Stimulated activated CD4-positive, alpha-beta T cell treated with anti-CD3 and anti-CD28 coated beads, Interleukin-4, amount 100 ng/mL, for 48 hours (primary cell): Measurements from ENCODE around the gene FCN3.
"Not testable (repeated sequence)": the region's sequence is repeated elsewhere in the genome, so short reads cannot be mapped to it uniquely, and the experiment has no call there.

Source experiments
- DNase-seq, 2 donors: peaks; one replicate each; pipeline ENCODE4 v3.0.0-alpha.2; 2020; ENCODE audit warnings: low read depth in 2 of 2

FCN3 gene

DNA sequence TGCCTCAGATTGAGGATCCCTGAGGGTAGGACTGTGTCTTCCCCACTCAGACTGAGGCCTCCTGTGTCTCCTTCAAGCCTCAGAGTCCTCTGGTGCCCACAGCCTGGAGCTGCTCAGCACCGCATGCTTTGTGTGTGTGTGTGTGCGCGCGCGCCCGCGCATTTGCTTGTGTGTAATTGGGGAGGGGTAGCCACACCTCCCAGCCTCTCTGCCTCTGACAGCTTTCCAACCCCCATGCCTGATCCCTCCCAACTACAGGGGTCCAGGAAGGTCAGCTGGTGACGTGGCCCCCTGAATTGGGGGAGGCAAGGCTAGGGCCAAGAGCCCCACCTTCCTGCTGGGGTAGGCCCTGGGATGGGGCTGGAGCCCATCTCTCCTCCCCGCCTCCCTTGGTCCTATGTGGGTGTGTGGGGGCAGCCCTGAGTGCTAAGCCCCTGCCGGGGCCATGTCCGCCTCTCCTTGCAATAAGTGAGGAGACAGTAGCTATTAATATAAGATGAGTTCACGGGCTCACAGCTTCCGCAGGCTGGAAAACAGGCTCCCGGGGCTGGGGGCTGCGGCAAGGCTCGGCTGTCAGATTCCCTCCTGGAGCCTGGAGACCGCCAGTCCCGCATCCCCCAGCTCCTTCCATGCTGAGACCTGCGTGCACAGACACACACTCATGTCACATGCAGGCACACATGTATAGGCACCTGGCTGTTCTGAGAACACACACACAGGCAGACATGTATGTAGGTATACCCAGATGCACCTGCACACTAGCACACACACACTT is 24.8 kb upstream of the FCN3 start:
- DNase-seq: no peak

DNA sequence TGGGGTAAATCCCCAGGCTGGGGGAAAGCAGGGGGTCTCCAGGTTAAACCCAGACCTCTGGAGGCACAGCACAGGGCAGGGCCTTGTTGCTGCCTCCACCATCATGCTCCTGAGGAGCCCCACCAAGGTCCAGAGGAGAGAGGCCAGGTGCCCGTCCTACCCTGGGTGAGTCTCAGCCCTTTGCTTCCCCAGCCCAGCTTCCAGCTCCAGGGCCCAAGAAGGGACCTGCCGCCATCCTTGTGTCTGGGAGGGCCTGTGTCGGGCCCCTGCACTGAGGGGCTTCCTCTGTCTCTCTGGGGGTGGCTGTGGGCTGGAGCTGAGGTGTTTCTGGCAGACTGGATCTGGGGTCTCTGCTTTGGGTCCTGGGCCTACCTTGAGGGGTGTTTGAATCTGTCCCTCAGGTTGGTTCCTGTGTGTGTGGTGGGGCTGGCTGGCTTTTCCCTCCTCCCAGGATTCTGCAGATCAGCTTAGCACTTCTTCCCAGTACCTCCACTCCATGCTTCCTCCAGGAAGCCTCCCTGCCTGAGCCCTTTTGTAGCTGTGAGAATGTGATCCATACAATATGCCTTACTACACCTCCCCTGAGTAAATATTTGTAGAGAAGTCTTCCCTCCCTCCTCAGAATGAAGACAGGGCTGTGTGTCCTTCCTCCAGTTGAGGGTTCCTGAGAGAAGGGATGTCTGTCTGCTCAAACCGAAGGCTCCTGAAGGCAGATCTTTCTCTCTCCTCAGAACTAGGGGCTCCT is 24.0 kb upstream of the FCN3 start:
- DNase-seq: no peak

GRCh38 chr1:27397749-27398148 is 23.1 kb upstream of the FCN3 start:
- no peak for DNase-seq

DNA sequence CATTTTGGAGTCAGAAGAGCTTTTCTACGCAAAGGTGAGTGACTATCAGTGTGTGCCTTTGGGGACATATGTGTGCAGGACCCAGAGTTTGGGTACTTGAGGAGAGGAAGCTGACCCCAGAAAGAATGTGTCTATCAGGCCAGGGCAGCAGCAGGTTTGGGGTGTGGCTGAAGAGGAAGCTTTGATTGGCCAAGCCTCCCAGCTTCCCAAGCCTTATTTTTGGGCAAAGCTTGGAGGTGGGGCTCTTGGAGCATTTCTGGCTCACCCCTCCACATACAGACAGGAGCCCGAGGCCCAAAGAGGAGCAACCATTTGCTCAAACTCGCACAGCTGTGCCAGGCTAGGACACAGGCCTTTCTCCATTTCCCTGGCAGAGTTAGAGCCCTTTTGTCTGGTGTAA is 22.5 kb upstream of the FCN3 start:
- no peak for DNase-seq

- DNase-seq: peak; percentile 69 to 73
Measured at GRCh38 chr1:27395441-27396195, 21.0 kb upstream of the FCN3 start.

DNA sequence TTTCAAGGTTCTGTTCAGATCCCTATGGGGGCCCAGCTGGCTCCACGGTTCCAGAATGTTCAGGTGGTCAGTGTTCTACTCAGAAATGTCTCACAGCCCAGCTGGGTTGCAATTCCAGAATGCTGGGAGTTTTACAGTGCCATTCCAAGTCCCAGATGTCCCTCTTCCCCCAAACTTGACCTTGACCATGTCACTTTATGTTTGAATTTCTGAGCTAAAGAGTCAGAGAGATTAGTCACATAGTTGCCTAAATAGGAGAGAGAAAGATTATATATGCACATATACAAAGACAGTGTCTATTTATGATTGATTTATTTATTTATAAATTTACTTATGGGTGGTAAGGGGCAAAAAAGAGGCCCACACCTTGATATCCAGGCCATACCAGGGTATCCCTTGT is 20.3 kb upstream of the FCN3 start:
- DNase-seq: no peak

- DNase-seq: no peak
Measured at GRCh38 chr1:27394282-27394658, 19.6 kb upstream of the FCN3 start.

GRCh38 chr1:27393641-27394281 is 19.1 kb upstream of the FCN3 start:
- no peak for DNase-seq

GRCh38 chr1:27392778-27393635 is 18.4 kb upstream of the FCN3 start:
- DNase-seq: no peak

DNA sequence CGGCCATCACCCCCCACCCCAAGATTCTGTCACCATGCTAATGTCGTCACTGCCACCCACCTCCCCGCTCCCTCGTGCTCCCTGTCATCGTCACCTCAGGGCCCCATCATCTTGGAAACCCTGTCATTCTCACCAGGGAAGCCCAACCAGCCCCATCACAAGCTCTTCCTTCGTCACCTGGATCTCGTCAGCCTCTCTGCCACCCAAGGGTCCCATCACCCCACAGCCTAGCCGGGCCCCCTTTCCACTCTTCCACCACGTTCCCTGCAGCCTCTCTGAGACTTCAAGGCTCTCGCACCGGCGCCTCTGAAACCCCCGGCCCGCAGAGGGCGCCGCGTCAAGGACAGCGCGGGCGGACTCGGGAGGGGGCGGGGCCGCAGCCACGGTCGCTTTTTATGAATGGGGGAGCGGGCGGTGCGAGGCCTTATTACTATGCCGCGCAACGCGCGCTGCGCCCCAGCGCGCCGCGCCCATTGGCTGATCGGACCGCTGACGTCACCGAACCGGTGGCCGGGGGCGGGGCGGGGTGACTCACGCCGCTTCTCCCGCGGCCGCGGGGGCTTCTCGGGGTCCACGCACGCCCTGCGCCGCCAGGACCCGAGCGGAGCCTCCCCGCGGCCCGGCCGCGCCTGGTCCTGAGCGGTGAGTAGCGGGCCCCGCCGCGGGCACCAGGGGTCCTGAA is 17.6 kb upstream of the FCN3 start, which contains the start of gene GPR3:
Gene GPR3, plus strand, starts transcription at position 527 of the 682 bp plus-strand sequence. CDS start 1,177 bp downstream, outside the sequence.
- DNase-seq: peak; percentile 92 to 95

GRCh38 chr1:27391511-27392095 is 17.0 kb upstream of the FCN3 start:
- DNase-seq: no peak

- DNase-seq: peak; percentile 64 to 70
Measured at GRCh38 chr1:27388337-27389005, 13.8 kb upstream of the FCN3 start.

DNA sequence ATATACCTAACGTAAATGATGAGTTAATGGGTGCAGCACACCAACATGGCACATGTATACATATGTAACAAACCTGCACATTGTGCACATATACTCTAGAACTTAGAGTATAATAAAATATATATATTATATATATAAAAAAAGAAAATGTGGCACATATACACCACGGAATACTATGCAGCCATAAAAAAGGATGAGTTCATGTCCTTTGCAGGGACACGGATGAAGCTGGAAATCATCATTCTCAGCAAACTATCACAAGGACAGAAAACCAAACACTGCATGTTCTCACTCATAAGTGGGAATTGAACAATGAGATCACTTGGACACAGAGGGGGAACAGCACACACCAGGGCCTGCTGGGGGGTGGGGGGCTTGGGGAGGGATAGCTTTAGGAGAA is 10.2 kb upstream of the FCN3 start:
- not testable (repeated sequence) for DNase-seq

DNA sequence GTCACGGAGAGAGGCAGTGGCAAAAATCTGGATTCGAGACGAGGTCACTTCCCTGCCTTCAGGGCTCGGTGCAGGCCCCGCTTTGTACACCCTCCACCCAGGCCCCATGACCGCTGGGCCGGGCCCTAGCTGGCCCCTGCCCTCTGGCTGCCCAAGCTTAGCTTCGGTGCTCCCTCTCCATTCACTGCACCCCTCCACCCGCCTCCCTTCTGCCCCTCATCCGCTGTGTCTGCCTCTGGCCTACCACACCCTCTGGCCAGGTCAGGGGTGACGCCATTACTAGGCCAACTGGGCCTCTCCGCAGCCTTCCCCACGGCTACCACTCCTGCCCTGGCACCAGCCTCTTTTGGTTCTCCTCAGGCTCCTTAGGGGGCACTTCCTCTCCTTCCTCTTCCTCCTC is 9.0 kb upstream of the FCN3 start:
- no peak for DNase-seq

DNA sequence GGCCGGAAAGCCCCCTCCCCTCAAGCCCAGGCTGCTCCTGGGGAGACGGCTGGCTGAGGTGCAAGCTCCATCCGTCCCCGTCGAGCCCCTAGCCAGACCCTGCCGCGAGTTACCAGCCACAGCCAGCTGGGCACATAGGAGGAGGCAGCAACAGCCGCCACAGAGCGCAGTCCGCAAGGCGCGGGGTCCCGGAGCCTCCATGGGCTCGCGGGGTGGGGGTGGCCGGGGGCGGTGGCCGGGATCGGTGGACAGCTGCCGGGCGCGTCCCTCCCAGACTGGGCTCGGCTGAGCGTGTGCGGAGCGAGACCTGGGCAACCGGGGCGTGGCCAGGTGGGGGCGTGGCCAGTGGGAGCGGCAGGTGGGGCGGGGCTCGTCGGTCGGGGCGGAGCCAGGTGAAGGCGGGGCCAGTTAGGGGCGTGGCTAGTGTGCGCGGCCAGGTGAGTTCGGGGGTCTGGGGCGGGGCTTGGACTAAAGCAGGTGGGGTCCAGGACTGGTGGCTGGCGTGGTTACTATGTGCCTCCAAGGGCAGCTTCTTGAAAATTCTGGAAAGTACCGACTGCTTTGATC is 8.5 kb upstream of the FCN3 start, which contains the start of gene CD164L2:
Gene CD164L2, minus strand, starts transcription at position 295 of the 567 bp plus-strand sequence. Its CDS starts 94 bp downstream, at position 201.
- DNase-seq: peak; percentile 43 to 57

DNA sequence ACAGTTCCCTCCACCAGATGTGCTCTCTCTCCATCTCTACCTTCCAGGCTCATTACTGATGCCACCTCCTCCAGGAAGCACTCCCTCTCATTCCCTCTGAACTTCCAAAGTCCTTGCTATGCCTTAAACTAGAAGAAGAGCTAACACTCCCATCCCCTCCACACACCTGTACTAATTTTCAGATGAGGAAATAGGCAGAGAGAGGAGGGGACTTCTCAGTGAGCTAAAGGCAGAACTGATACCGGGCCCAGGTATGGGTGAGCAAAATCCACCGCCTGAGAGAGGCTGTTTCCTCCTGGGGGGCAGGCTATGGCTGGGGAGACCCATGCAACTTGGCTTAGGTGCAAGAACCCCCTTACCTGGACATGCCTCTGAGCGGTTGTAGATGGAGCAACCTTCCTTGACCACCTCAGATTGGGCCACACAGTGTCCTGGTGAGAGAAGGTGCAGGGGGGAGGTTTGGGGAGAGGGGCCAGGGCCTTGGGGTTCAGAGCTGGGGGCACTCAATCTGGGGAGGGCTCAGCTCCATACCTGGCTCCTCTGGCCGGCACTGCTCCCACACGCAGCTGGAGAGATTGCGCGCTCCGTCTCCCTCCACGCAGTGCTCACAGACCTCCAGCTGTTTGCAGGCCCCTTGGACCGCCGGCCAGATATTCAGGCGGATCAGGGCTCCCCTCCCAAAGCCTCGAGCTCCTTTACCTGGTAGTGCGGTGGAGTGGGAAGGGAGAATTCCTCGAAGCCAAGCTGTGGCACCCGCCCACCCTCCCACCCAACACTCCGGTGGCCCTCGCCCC is 7.5 kb upstream of the FCN3 start:
- no peak for DNase-seq

- no peak for DNase-seq
Measured at GRCh38 chr1:27380766-27381733, 6.4 kb upstream of the FCN3 start.
